CD1c-positive myeloid dendritic cell (primary cell): ENCODE results near the gene ECSCR.
A peak's percentile ranks its signal among the peaks of the same experiment; 100 is the strongest.
"Not testable (repeated sequence)": the region's sequence is repeated elsewhere in the genome, so short reads cannot be mapped to it uniquely, and the experiment has no call there.

Experiments used
- DNase-seq: peaks from one replicate; pipeline ENCODE4 v3.0.0-alpha.2; 2016; ENCODE audit errors: extremely low spot score

ECSCR gene

DNA sequence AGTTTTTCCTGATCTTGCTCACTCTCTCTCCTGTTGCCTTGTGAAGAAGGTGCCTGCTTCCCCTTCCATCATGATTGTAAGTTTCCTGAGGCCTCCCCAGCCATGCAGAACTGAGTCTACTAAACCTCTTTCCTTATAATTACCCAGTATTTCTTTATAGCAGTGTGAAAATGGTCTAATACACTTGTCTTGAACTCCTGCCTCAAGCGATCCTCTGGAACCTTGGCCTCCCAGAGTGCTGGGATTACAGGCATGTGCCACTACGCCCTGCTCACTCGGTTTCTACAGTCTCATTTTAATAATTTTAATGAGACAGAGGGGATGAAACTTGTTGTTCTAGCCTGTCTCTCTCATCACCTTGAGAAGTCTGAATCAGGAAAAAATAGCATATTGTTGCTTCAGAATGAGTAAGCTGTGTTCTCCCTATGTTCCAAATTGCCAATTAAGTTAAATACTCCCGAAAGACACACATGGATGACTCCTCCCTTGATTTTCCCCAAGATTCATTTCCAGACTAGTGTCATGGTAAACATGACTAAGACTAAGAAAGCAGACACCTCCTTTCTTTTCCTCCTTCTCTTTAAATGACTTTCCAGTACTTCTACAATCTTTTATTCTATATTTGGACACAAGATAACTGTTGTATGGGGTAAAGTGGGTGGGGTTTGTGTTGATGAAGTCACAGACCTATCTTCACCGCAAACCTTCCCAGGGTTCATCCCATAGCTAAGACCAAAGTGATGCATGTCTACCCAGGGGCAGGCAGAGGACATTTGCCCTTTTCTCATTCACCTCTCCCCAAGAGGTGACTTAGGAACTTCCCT is 15.4 kb downstream of the ECSCR start:
- DNase-seq: no peak

- DNase-seq: no peak
Measured at GRCh38 chr5:139445325-139446170, 17.0 kb downstream of the ECSCR start.

DNA sequence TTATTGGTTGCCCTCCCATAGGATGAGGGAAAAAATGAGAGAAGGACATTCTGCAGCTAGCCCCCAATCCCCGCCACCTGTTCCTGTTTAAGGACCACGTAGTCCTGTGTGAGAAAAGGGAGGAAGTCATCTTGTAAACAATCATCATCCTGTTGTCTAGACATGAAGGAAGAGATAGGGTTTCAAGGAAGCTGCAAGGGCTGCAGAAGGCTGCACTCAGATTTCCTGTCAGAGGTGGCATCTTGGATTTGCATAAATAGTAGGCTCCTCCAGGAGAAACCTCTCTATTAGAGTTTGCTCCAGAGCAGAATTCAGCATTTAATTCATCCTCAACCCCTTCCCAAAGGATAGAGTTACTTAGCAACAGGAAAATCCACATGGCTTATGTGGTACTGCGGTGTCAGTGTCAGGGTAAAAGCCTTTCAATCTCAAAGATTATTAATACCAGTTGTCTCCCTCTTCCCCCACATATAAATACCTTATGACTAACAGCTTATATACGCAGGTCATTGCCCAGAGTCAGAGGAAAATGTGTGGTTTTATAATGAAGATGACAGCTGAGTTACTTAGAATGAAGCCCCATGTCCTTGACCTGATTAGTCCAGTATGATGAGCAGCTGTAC is 18.6 kb downstream of the ECSCR start:
- DNase-seq: no peak

GRCh38 chr5:139440416-139440815 is 22.1 kb downstream of the ECSCR start:
- not testable (repeated sequence) for DNase-seq

DNA sequence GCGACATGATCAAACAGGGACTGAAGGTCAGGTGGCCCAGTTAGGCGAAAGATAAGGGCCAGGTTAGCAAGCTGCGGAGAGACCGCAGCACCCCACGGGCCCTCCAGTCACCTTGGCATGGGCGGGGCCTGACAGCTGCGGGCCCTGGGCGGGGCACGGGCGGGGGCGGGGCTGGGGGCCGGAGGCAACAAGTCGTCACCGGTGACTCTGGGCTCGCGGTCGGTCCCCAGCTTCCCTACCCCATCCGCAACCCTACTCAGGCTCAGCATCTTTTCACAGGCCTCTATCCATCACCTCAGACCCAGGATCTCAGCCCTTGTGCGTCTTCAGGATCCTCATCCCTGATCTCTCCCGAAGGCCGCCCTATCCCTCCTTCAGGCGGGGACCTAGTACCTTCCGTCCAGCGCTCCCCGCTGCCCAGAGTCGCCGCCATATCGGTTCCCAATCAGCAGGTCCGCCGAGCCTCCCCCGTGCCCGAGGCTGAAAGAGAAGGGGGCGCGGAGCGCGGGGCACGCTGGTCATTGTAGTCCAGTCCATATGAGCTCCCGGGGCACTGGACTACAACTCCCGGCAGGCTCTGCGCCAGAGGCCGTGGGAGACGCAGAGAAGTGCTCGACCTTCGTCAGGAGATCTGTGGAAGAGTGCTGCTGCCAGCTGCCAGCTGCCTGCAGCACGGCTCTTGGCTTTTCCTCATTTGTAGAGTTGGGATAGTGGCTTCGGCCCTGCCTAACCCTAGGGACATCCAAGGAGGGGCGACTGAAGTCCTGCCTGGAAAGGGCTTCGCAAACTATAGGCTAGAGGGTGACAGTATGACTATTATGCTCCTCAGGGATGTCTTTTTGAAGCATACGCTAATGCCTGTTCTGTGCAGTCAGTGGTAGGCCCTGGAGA is 23.3 kb downstream of the ECSCR start, which contains the start of gene DNAJC18:
DNAJC18 (minus strand) TSS at position 513 of the 891 bp plus-strand sequence; CDS start at position 433, 80 bp downstream.
- DNase-seq: peak; percentile 94

DNA sequence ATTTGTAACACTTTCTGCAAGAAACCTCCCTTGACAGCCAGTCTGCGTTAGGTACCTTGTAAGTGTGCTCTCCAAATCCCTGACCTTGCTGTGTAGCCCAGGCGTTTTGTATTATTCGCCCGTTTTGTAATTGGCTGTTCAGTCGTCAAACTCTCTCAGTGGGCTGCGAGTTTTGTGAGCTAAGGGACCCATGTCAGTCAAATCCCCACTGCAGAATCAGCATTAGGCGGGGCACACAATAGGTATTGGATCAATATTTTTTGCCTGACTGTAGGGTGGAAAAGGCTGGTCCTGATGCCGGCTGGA is 23.9 kb downstream of the ECSCR start:
- no peak for DNase-seq

GRCh38 chr5:139435676-139436075 is 26.9 kb downstream of the ECSCR start:
- DNase-seq: no peak

GRCh38 chr5:139431706-139432105 is 30.8 kb downstream of the ECSCR start:
- DNase-seq: no peak

DNA sequence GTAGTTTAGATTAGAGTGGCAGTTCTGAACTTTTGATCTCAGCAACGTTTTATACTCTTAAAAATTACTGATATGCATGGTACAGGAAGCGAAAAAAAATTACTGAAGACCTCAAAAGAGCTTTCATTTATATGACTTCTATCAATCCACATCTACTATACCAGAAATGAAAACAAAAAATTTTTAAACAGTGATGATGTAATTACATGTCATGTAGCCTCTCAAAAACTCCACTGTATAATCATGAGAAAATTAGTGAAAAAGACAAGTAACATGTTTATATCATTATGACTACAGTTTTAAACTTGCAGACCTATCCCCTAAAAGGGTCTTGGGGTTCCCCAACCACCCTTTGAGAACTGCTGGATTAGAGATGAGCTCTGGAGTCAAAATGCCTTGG is 32.5 kb downstream of the ECSCR start:
- no peak for DNase-seq

- DNase-seq: no peak
Measured at GRCh38 chr5:139426203-139426885, 36.2 kb downstream of the ECSCR start.

DNA sequence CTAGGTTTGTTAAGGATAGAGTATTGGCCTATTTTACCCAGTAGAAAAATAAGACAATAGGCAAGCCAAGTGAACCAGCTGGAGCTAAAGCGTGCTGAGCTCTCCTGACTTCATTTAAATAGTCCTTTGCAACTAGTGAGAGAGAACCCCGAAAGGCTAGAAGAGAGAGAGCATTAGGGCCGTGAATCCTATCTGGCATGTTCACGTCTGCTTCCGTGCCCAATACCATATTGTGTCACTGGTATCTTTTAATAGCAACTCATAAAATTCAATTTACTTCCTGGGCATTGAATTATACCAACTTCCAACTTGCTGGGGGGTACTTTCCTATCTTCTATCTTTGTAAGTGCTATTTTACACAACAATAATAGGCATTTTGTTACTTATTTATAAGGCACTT is 37.0 kb downstream of the ECSCR start:
- DNase-seq: no peak

DNA sequence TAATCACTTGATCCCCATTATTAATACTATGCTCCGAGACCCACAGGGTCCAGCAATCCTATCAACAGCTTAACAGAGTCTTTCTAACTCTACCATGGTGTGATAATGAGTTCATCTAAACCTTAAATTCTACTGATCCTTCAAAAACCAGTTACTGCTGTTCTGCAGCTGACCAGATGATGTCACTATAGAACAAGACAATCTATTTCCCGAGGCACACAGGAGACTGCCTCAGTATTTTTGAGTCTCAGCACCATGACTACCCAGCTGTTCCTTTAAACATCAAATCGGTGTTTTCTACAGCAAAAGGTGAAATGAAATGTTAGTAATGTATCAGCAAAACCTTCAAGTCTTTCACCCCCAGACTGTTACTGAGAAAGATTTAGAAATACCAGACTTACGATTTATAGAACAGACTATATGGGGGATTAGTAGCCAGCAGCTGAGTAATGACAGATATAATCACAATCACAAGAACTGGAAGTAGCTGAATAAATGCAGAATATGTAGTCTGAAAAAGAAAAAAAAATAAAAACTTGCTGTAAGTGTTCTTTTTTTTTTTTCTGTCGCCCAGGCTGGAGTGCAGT is 40.1 kb downstream of the ECSCR start:
- peak; percentile 82 for DNase-seq

GRCh38 chr5:139419226-139420192 is 43.0 kb downstream of the ECSCR start:
- DNase-seq: no peak

DNA sequence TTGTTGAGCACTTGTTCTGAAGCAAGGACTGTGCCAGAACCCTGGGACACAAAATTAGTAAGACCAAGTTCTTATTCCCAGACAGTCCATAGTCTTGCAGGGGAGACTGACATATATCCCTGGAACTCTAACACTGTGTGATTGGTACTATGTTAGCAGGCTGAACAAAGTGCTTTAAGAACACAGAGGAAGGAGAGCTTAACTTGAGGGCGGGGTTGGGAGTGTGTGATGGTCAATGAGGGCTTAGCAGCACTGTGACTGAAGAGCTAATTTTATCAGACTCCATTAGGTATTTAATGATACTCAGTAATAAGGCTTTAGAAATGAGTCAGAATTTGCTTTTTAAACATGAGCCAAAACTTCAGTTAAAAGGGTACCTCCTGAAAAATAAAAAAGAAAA is 43.8 kb downstream of the ECSCR start:
- no peak for DNase-seq

- DNase-seq: no peak
Measured at GRCh38 chr5:139417214-139417613, 45.3 kb downstream of the ECSCR start.

DNA sequence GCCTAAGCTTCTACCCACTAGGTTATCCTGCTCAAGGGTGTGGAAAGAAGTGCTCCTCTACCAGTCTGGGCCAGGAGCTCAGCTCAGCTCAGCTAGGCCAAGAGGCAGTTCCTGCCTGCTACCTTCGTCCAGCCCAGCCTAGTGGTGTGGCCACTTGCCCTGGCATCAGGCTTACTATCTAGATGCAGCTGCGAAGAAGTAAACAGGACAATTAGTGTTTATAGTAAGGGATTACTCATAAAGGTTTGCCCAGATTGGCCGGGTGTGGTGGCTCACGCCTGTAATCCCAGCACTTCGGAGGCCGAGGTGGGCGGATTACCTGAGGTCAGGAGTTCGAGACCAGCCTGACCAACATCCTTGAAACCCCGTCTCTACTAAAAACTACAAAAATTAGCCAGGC is 45.9 kb downstream of the ECSCR start:
- no peak for DNase-seq

- DNase-seq: no peak
Measured at GRCh38 chr5:139415869-139416268, 46.7 kb downstream of the ECSCR start.

DNA sequence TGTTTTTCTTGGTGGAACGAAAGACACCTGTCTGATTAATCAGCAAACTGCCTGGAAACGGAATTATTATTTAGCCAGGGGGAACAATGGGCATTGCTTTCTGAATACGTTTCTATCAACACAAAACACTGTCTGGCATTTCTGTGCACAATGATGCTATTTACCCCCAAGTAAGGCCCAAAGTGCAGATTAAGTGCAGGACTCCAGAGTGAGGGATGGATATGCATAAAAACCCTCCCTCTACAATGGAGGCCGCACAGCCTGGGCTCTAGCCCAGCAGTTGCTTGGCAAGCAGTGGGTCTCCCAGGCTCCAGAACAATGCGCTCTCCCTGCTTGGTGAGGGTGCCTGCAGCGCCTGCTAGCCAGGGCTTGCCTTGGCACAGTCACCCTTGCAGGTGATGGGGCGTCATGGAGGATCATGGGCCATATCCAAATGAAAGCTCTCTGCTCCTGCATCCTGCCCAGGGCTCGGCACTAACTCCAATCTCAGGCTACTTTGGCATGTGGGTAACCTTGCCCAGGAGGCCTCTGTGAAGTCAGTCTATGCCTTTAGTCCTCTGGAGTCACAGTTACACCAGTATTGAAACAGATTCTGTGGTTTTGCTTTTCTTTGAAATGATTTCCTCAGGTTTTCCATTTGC is 47.2 kb downstream of the ECSCR start:
- DNase-seq: no peak

DNA sequence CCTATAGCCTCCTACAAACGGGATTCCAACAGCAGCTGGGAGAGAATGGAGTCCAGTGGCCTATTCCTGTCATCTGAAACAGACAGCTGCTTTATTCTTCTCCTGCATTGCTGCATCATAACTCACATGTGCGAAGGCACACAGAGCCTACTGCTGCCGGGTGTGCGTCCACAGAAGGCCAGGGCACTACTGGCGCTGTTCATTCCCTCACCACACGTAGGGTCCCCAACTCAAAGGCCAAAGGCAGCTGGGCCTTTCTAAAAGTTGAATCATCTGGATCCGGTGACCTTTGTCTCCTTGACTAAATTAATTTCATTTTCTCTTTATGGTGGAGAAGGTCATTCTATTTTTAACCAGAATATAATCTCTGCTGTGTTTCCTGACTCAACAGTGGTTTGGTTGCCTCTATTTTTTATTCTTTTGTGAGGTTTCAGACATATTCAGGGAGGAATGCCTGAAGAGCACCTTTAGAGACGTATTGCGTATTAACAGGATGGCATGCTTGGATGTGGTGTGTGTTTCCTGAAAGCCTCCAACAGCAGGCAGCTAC is 47.9 kb downstream of the ECSCR start:
- no peak for DNase-seq
